Tibial nerve (tissue), 4 donors: ENCODE data around the gene PGPEP1. TPM values are rescaled to one million over a fixed set of nuclear protein-coding genes. Genes with fewer than 3 reads are reported as not detected.

Experiments
- DNase-seq, 2 donors: peaks; one replicate each; pipeline ENCODE4 v3.0.0-alpha.2; 2019; ENCODE audit warnings: low spot score in 2 of 2
- H3K27ac ChIP-seq, 4 donors: fragments of 200-600 bp; sonication (generic) in 3 of 4; one replicate each; pipeline ENCODE4 v1.5.1; 2017 to 2019; ENCODE audit warnings: mild to moderate bottlenecking in 1 of 4
- H3K27me3 ChIP-seq, 2 donors: fragments of 200-600 bp; sonication (generic) in 1 of 2; one replicate each; pipeline versions ENCODE4 v1.5.1 to v1.6.0; 2017 to 2019
- H3K36me3 ChIP-seq, 3 donors: fragments of 200-600 bp; sonication (generic); one replicate each; pipeline ENCODE4 v1.5.1; 2018 to 2019
- H3K4me1 ChIP-seq, 4 donors: fragments of 200-600 bp; sonication (generic) in 3 of 4; one replicate each; pipeline ENCODE4 v1.5.1; 2017 to 2019
- H3K4me3 ChIP-seq, 4 donors: fragments of 200-600 bp; sonication (generic) in 3 of 4; one replicate each; pipeline ENCODE4 v1.5.1; 2017 to 2019; ENCODE audit warnings: mild to moderate bottlenecking in 1 of 4, moderate library complexity in 1 of 4
- H3K9me3 ChIP-seq, 4 donors: fragments of 200-600 bp; sonication (generic) in 3 of 4; one replicate each; pipeline ENCODE4 v1.5.1; 2017 to 2019
- EP300 ChIP-seq, 2 donors: sonication (generic); formaldehyde crosslinking; IDR thresholded peaks; one replicate each; pipeline ENCODE4 v1.6.1; 2017; ENCODE audit warnings: antibody characterized with exemption in 2 of 2, mild to moderate bottlenecking in 1 of 2
- POLR2A ChIP-seq, 2 donors: fragments of 450-650 bp; IDR thresholded peaks; one replicate each; pipeline ENCODE4 v1.6.1; 2017; ENCODE audit warnings: antibody characterized with exemption in 2 of 2, mild to moderate bottlenecking in 2 of 2, moderate library complexity in 2 of 2
- WGBS, 2 donors: methylation state at CpG; one replicate each; pipeline ENCODE4 v1.1.5; 2018; 5-methylcytosine and 5-hydroxymethylcytosine counted together
- total RNA-seq, 4 donors: library from RNA; depleted of rRNA; stranded (reverse); fragments of >200 nt; gene quantifications; one replicate each; pipeline ENCODE4 v1.1.0, GENCODE V29; 2016
- TF ChIP-seq, protein P1 (sequence below), 5 experiments: fragments of 200-600 bp in 3 of 5; fragments of 450-650 bp in 2 of 5; sonication (generic) in 3 of 5; IDR thresholded peaks; one replicate each; pipeline ENCODE4 v1.5.1; 2016 to 2019; ENCODE audit warnings: antibody characterized with exemption in 5 of 5, mild to moderate bottlenecking in 3 of 5, moderate library complexity in 2 of 5

PGPEP1 gene
- total RNA-seq, 4 donors from 2014 or later: 15.9 to 27.9 (median 20.1) TPM

DNA sequence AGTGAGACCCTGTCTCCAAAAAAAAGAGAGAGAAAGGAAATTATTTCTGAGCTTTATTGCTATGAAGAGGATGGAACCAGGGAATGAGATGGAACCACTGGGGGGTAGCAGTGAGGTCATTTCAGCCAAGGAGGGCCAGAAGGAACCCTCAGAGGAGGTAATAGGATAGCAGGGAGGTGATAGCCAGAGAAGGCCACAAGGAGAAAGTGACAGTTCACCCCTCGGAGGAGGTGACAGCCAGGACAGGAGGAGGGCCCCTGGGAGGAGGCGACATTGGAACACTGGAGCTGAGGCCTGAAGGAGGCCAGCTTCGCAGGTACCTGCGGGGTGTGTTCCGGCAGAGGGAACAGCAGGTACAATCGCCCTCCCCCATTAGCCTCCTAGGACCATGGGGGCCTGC lies 675 bp upstream of the PGPEP1 start:
- peak overlapping the region; percentile 66 to 99 (median 82) for H3K4me3 ChIP-seq
- peaks cover 0 to 18% (median 0%) of the 10 kb centered on the region in 3 donors for H3K36me3 ChIP-seq
- no peaks in the 10 kb centered on the region for H3K9me3 ChIP-seq
- no peaks in the 10 kb centered on the region for H3K27me3 ChIP-seq
- TF ChIP-seq EP300 (IDR thresholded peaks at IDR 0.05) (no peak), POLR2A (IDR thresholded peaks at IDR 0.05) (no peak)
- TF ChIP-seq, protein P1, sequence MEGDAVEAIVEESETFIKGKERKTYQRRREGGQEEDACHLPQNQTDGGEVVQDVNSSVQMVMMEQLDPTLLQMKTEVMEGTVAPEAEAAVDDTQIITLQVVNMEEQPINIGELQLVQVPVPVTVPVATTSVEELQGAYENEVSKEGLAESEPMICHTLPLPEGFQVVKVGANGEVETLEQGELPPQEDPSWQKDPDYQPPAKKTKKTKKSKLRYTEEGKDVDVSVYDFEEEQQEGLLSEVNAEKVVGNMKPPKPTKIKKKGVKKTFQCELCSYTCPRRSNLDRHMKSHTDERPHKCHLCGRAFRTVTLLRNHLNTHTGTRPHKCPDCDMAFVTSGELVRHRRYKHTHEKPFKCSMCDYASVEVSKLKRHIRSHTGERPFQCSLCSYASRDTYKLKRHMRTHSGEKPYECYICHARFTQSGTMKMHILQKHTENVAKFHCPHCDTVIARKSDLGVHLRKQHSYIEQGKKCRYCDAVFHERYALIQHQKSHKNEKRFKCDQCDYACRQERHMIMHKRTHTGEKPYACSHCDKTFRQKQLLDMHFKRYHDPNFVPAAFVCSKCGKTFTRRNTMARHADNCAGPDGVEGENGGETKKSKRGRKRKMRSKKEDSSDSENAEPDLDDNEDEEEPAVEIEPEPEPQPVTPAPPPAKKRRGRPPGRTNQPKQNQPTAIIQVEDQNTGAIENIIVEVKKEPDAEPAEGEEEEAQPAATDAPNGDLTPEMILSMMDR (IDR thresholded peaks at IDR 0.05): no peak
- H3K4me1 ChIP-seq: peaks cover 0 to 34% (median 12%) of the 10 kb centered on the region in 4 donors
- no peak overlapping the region for H3K27ac ChIP-seq
- WGBS, 2 donors: 52 to 54% methylated on average over 6 of the region's 6 CpGs
- no peak for DNase-seq

DNA sequence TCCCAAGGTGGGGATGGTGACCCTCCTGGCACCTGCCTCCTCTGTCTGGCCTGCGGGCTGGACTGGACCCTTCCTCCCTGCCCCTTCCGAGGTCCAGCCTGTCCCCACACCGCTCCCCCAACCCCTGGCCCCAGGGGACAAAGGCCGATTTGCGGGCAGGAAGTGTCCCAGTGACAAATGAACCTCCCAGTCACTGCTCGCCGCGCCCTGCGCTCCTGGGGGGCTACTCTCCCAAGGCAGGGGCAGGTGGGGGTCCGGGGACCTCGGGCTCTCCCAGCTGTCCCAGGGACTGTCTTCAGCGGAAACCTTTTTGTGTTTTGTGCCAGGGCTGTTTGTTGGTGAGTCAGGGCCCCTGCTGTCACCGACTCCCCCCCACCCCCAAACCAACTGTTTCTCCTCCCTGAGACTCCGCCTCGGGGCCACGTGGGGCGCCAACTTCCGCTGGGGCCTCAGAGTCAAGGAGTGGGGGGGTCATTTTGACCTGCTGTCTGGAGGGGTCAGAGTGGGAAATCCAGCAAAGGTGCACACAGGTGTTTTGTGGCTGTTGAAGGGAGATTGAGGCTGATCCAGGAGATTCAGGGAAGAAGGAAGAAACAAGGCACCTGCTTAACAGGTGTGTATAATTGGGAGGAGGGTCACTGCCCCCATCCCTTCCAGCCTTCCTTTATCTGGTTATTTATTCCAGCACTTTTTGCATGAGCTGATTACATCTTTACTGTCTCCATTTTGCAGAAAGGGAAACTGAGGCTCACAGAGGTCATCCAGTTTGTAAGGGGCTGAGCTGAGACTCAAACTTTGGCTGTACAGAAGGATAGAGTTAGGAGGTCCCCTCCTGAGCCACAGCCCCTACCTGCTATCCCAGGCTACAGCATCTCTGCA lies 831 bp downstream of the PGPEP1 start:
- Histone ChIP-seq H3K27ac (peak overlapping the region; percentile 69 to 91 (median 88)), H3K27me3 (no peaks in the 10 kb centered on the region), H3K4me1 (peaks cover 0 to 34% (median 12%) of the 10 kb centered on the region in 4 donors), H3K9me3 (no peaks in the 10 kb centered on the region), H3K36me3 (peaks cover 0 to 28% (median 0%) of the 10 kb centered on the region in 3 donors), H3K4me3 (peak overlapping the region; percentile 66 to 99 (median 82))
- peak in 1 of 2 donors; percentile 15 for TF ChIP-seq POLR2A (IDR thresholded peaks at IDR 0.05)
- TF ChIP-seq, protein P1 (IDR thresholded peaks at IDR 0.05): no peak
- 1 to 7% methylated on average over 15 to 17 of the region's 18 CpGs for WGBS, 2 donors
- peak; percentile 21 to 47 for DNase-seq

DNA sequence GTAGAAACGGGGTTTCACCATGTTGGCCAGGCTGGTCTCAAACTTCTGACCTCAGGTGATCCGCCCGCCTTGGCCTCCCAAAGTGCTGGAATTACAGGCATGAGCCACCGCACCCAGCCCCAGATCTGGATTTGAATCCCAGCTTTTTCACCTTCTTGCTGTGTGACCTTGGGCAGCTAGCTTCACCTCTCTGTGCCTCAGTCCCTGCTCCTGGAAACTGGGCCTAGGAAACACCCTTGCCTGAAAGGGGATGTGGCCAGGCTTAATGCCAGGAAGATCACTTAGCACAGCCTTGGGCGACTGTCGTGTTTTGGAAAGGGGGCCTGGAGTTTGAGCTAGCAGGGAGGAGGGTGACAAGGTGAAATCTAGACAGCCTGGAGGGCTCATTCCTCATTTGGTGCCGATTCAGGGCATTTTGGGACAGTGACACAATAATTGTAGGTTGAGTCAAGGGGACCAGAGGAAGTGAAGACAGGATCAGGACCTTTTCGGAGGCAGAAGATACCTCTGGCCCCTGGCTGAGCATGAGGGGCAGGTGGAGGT lies 1.8 kb downstream of the PGPEP1 start:
- Histone ChIP-seq H3K36me3 (peaks cover 0 to 29% (median 0%) of the 10 kb centered on the region in 3 donors), H3K9me3 (no peaks in the 10 kb centered on the region), H3K27me3 (no peaks in the 10 kb centered on the region), H3K27ac (peak overlapping the region in 3 of 4 donors; percentile 26 to 91 (median 86)), H3K4me1 (peaks cover 0 to 34% (median 12%) of the 10 kb centered on the region in 4 donors), H3K4me3 (no peak overlapping the region)
- TF ChIP-seq EP300 (IDR thresholded peaks at IDR 0.05) (no peak), POLR2A (IDR thresholded peaks at IDR 0.05) (no peak)
- TF ChIP-seq, protein P1 (IDR thresholded peaks at IDR 0.05): no peak
- DNase-seq: no peak
- WGBS, 2 donors: 77 to 85% methylated on average over 8 of the region's 8 CpGs

DNA sequence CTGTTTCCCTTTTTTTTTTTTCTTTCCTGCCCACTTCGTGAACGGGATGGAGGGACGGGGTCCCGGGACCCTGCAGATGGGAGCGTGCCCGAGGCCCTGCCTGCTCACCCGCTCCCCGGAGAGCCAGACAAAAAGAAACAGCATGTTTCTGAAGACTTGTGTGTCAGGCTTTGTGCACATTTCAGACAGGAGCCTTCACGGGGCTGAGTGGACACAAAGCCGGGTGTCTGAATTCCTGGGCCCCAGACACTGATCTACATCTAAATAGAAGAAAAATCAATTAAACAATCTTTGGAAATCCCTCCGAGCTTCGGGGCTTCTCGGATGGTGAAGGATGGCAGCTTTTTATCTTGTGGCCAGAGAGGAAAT lies 4.2 kb downstream of the PGPEP1 start:
- TF ChIP-seq EP300 (IDR thresholded peaks at IDR 0.05): no peak
- no peak for TF ChIP-seq POLR2A (IDR thresholded peaks at IDR 0.05)
- TF ChIP-seq, protein P1 (IDR thresholded peaks at IDR 0.05): no peak
- DNase-seq: no peak
- peaks cover 0 to 39% (median 0%) of the 10 kb centered on the region in 3 donors for H3K36me3 ChIP-seq
- H3K9me3 ChIP-seq: no peaks in the 10 kb centered on the region
- H3K4me1 ChIP-seq: peaks cover 0 to 33% (median 11%) of the 10 kb centered on the region in 4 donors
- WGBS, 2 donors: 50 to 52% methylated on average over 13 of the region's 13 CpGs
- no peak overlapping the region for H3K4me3 ChIP-seq
- no peaks in the 10 kb centered on the region for H3K27me3 ChIP-seq
- peak overlapping the region in 3 of 4 donors; percentile 15 to 62 (median 54) for H3K27ac ChIP-seq

DNA sequence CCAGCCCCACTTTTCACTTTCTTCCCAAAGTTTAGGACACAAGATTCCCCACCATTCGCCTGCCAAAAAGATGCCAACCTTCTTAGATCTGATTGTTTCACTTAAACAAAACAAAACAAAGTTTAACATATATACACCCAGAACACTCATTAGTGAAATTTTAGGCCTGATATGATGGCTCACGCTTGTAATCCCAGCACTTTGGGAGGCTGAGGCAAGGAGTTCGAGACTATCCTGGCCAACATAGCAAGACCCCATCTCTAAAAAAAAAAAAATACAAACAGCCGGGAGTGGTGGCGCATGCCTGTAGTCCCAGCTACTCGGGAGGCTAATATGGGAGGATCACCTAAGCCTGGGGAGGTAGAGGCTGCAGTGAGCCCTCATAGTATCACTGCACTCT lies 4.9 kb downstream of the PGPEP1 start:
- no peak overlapping the region for H3K4me3 ChIP-seq
- no peak overlapping the region for H3K27ac ChIP-seq
- TF ChIP-seq, protein P1 (IDR thresholded peaks at IDR 0.05): no peak
- no peak for DNase-seq
- H3K27me3 ChIP-seq: no peaks in the 10 kb centered on the region
- peaks cover 0 to 33% (median 7%) of the 10 kb centered on the region in 4 donors for H3K4me1 ChIP-seq
- WGBS, 2 donors: 92 to 95% methylated on average over 6 of the region's 6 CpGs
- H3K9me3 ChIP-seq: no peaks in the 10 kb centered on the region
- peaks cover 0 to 42% (median 0%) of the 10 kb centered on the region in 3 donors for H3K36me3 ChIP-seq
